Epithelial cell of prostate (primary cell): ENCODE results near the gene ARFGAP2.

Source experiments
- DNase-seq: peaks from one replicate; pipeline ENCODE4 v3.0.0-alpha.2; 2011; ENCODE audit warnings: low read depth, low spot score
- H3K27ac ChIP-seq: fragments of 450-650 bp; 2 replicates; pipeline ENCODE4 v1.5.1; 2017; ENCODE audit warnings: mild to moderate bottlenecking

Gene ARFGAP2

GRCh38 chr11:47152126-47152952 lies 24.3 kb downstream of the ARFGAP2 start:
- DNase-seq, result no peak
- no peak overlapping the region for H3K27ac ChIP-seq

GRCh38 chr11:47149782-47150181 lies 26.9 kb downstream of the ARFGAP2 start:
- H3K27ac ChIP-seq, result no peak overlapping the region
- no peak for DNase-seq

GRCh38 chr11:47148903-47149531 lies 27.7 kb downstream of the ARFGAP2 start:
- no peak overlapping the region for H3K27ac ChIP-seq
- no peak for DNase-seq

GRCh38 chr11:47148270-47148669 lies 28.4 kb downstream of the ARFGAP2 start:
- DNase-seq, result no peak
- no peak overlapping the region for H3K27ac ChIP-seq

GRCh38 chr11:47147681-47148080 lies 29.0 kb downstream of the ARFGAP2 start:
- no peak overlapping the region for H3K27ac ChIP-seq
- DNase-seq, result no peak

GRCh38 chr11:47147250-47147649 lies 29.4 kb downstream of the ARFGAP2 start:
- H3K27ac ChIP-seq, result no peak overlapping the region
- DNase-seq, result no peak

GRCh38 chr11:47144541-47144940 lies 32.1 kb downstream of the ARFGAP2 start:
- no peak overlapping the region for H3K27ac ChIP-seq
- DNase-seq, result no peak

- DNase-seq, result peak; percentile 57
- H3K27ac ChIP-seq, result no peak overlapping the region
Measured at GRCh38 chr11:47143322-47143721, 33.4 kb downstream of the ARFGAP2 start.

GRCh38 chr11:47139878-47140277 lies 36.8 kb downstream of the ARFGAP2 start:
- no peak overlapping the region for H3K27ac ChIP-seq
- DNase-seq, result no peak

- no peak overlapping the region for H3K27ac ChIP-seq
- DNase-seq, result no peak
Measured at GRCh38 chr11:47137476-47137875, 39.2 kb downstream of the ARFGAP2 start.

GRCh38 chr11:47136921-47137320 lies 39.8 kb downstream of the ARFGAP2 start:
- no peak overlapping the region for H3K27ac ChIP-seq
- no peak for DNase-seq

- DNase-seq, result no peak
- no peak overlapping the region for H3K27ac ChIP-seq
Measured at GRCh38 chr11:47136327-47136726, 40.4 kb downstream of the ARFGAP2 start.

GRCh38 chr11:47132981-47133380 lies 43.7 kb downstream of the ARFGAP2 start:
- no peak overlapping the region for H3K27ac ChIP-seq
- no peak for DNase-seq

- no peak overlapping the region for H3K27ac ChIP-seq
- DNase-seq, result no peak
Measured at GRCh38 chr11:47132490-47132889, 44.2 kb downstream of the ARFGAP2 start.

- DNase-seq, result no peak
- H3K27ac ChIP-seq, result no peak overlapping the region
Measured at GRCh38 chr11:47131136-47131535, 45.5 kb downstream of the ARFGAP2 start.

- DNase-seq, result no peak
- H3K27ac ChIP-seq, result no peak overlapping the region
Measured at GRCh38 chr11:47130543-47130942, 46.1 kb downstream of the ARFGAP2 start.

- H3K27ac ChIP-seq, result no peak overlapping the region
- no peak for DNase-seq
Measured at GRCh38 chr11:47127213-47127612, 49.5 kb downstream of the ARFGAP2 start.

- no peak overlapping the region for H3K27ac ChIP-seq
- no peak for DNase-seq
Measured at GRCh38 chr11:47125083-47125482, 51.6 kb downstream of the ARFGAP2 start.

- no peak overlapping the region for H3K27ac ChIP-seq
- no peak for DNase-seq
Measured at GRCh38 chr11:47124675-47125074, 52.0 kb downstream of the ARFGAP2 start.

GRCh38 chr11:47123094-47123493 lies 53.6 kb downstream of the ARFGAP2 start:
- H3K27ac ChIP-seq, result no peak overlapping the region
- DNase-seq, result no peak

- H3K27ac ChIP-seq, result no peak overlapping the region
- DNase-seq, result no peak
Measured at GRCh38 chr11:47121731-47122130, 54.9 kb downstream of the ARFGAP2 start.

GRCh38 chr11:47121056-47121455 lies 55.6 kb downstream of the ARFGAP2 start:
- H3K27ac ChIP-seq, result no peak overlapping the region
- DNase-seq, result no peak
